ENCODE results near the gene TLR9. TPM values are rescaled to one million over a fixed set of nuclear protein-coding genes. Genes with fewer than 3 reads are reported as not detected.

The TLR9 gene
- total RNA-seq, 1 experiment from 2014 or later = not detected

DNA sequence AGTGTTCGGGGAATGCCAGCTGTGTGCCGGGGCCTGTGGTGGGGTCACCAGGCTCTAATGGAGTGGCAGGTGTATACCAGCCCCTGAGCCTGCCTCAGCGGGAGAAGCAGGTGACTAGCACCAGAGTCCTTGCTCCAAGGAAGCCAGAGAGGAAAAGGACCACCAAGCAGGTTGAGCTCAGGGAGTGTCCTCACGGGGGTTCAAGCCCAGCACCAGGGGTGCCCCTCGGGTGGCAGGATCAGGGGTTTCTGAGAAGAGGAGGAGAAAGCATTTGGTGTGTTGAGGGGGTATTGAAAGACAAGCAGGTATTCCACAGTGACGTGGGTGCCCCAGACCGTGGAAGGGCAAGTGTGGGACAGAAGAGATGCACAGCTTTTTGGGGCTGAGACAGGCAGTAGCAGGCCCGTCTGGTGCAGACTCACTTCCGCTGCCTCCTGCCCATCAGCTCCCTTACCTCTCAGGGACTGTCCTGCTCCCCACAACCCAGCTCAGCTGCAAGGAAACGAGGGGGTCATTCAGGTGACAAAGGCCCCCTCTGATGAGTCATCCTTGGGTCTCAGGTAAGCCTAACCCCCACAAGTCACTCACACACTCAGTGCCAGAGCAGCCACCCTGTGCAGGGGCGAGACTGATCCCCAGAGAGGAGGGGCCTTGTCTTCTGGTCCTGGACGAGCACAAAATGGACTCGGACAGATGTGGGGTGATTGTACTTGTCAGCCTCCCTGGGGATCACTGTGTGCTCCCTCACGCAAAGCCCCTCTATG, 49.8 kb downstream of the TLR9 start:
- H4K20me1 ChIP-seq (ENCODE audit: low read length) = no peaks in the 10 kb centered on the region
- no peaks in the 10 kb centered on the region for H3K27me3 ChIP-seq (ENCODE audit: low read length)
- H3K27ac ChIP-seq (ENCODE audit: low read length) = peak overlapping the region; percentile 25; the same call in 1 of the 2 replicates
- no peak overlapping the region for H3K4me2 ChIP-seq (ENCODE audit: low read length)
- no peak overlapping the region for H2AFZ ChIP-seq (ENCODE audit: low read length)
- ChIA-PET CTCF (no interaction called here), POLR2A (ENCODE audit: unreplicated experiment) (no interaction called here)
- DNase-seq (no peak), ATAC-seq (no peak)
- TF ChIP-seq, protein P1, sequence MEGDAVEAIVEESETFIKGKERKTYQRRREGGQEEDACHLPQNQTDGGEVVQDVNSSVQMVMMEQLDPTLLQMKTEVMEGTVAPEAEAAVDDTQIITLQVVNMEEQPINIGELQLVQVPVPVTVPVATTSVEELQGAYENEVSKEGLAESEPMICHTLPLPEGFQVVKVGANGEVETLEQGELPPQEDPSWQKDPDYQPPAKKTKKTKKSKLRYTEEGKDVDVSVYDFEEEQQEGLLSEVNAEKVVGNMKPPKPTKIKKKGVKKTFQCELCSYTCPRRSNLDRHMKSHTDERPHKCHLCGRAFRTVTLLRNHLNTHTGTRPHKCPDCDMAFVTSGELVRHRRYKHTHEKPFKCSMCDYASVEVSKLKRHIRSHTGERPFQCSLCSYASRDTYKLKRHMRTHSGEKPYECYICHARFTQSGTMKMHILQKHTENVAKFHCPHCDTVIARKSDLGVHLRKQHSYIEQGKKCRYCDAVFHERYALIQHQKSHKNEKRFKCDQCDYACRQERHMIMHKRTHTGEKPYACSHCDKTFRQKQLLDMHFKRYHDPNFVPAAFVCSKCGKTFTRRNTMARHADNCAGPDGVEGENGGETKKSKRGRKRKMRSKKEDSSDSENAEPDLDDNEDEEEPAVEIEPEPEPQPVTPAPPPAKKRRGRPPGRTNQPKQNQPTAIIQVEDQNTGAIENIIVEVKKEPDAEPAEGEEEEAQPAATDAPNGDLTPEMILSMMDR (conservative IDR thresholded peaks at IDR 0.05; ENCODE audit: low read depth, low read length) = no peak
- no peak for TF ChIP-seq EZH2phosphoT487 (IDR thresholded peaks at IDR 0.05; ENCODE audit: borderline replicate concordance, low read length)
- no peak for TF ChIP-seq EZH2 (IDR thresholded peaks at IDR 0.05; ENCODE audit: low read length, unreplicated experiment)
- no peaks in the 10 kb centered on the region for H3F3A ChIP-seq (ENCODE audit: low read length, unreplicated experiment)
- H3K36me3 ChIP-seq (ENCODE audit: low read depth, low read length) = no peaks in the 10 kb centered on the region
- BruUV-seq (replicated peaks) = no TSS peak
- no peaks in the 10 kb centered on the region for H3K9me3 ChIP-seq (ENCODE audit: low read length)
- intact Hi-C loops (cut with micrococcal nuclease) = no loop called here
- no peak overlapping the region for H3K9ac ChIP-seq (ENCODE audit: low read length)
- no peak overlapping the region for H3K4me3 ChIP-seq (ENCODE audit: low read length)
- no peaks in the 10 kb centered on the region for H3K79me2 ChIP-seq (ENCODE audit: low read length)
- no peaks in the 10 kb centered on the region for H3K9me2 ChIP-seq (replicated peaks; ENCODE audit: low read length)
- H3K4me1 ChIP-seq (ENCODE audit: insufficient read depth, low read length) = peaks cover 16% of the 10 kb centered on the region

DNA sequence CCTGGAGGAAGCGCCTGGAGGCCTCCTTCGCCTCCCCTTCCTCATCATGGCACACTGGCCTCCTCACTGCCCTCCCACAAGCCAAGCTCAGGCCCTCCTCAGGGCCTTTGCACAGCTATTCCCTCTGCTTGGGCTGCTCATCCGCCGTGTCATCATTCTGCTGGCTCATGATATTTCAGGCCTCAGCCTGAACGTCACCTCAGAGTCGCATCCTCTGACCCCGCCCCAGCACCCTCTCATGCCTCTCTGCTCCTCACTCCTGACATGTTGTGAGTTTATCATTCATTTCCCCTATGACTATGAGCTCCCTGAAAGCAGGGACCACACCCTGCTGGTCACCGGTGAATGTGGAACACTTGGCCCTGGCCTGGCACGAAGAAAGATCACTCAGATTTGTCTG, 50.5 kb downstream of the TLR9 start:
- no peaks in the 10 kb centered on the region for H3K9me3 ChIP-seq (ENCODE audit: low read length)
- no peak overlapping the region for H3K4me3 ChIP-seq (ENCODE audit: low read length)
- ATAC-seq (peak; percentile 44), DNase-seq (peak; percentile 43)
- no peak for TF ChIP-seq EZH2phosphoT487 (IDR thresholded peaks at IDR 0.05; ENCODE audit: borderline replicate concordance, low read length)
- TF ChIP-seq, protein P1 (conservative IDR thresholded peaks at IDR 0.05; ENCODE audit: low read depth, low read length) = no peak
- TF ChIP-seq EZH2 (IDR thresholded peaks at IDR 0.05; ENCODE audit: low read length, unreplicated experiment) = no peak
- H3K79me2 ChIP-seq (ENCODE audit: low read length) = no peaks in the 10 kb centered on the region
- no peaks in the 10 kb centered on the region for H3K27me3 ChIP-seq (ENCODE audit: low read length)
- no peaks in the 10 kb centered on the region for H3F3A ChIP-seq (ENCODE audit: low read length, unreplicated experiment)
- intact Hi-C loops (cut with micrococcal nuclease) = no loop called here
- H3K27ac ChIP-seq (ENCODE audit: low read length) = peak overlapping the region; percentile 32; the same call in 1 of the 2 replicates
- H3K4me1 ChIP-seq (ENCODE audit: insufficient read depth, low read length) = peaks cover 16% of the 10 kb centered on the region
- no peak overlapping the region for H3K9ac ChIP-seq (ENCODE audit: low read length)
- no TSS peak for BruUV-seq (replicated peaks)
- no peak overlapping the region for H2AFZ ChIP-seq (ENCODE audit: low read length)
- H3K36me3 ChIP-seq (ENCODE audit: low read depth, low read length) = no peaks in the 10 kb centered on the region
- H3K4me2 ChIP-seq (ENCODE audit: low read length) = no peak overlapping the region
- no peaks in the 10 kb centered on the region for H4K20me1 ChIP-seq (ENCODE audit: low read length)
- H3K9me2 ChIP-seq (replicated peaks; ENCODE audit: low read length) = no peaks in the 10 kb centered on the region
- CTCF ChIA-PET = no interaction called here
- POLR2A ChIA-PET (ENCODE audit: unreplicated experiment) = interaction anchor here (0.6 to 0.7 kb wide), 2 partner anchors 10 to 119 kb away, joined by 3 to 4 read pairs; no protein-coding TSS in a partner anchor

DNA sequence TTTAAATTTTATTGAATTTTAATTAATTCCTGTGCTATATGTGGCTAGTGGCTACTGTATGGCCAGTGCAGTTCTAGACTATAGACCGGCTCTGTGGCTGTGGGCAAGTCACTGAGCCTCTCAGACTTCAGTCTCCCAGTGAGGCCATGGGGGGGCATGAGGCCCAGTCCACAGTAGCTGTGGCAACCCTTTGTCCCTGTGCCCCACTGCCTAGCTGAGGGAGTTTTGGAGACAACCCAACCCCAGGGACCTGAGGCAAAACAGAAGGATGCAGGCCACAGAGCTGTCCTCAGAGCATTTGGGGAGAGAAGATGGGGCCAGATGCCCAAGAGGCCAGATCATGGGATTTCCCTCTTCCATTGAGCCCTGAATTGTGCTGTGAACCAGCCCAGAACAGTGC, 52.3 kb downstream of the TLR9 start:
- Histone ChIP-seq H3K9ac (ENCODE audit: low read length) (no peak overlapping the region), H3K79me2 (ENCODE audit: low read length) (no peaks in the 10 kb centered on the region), H3K27ac (ENCODE audit: low read length) (no peak overlapping the region), H3K4me2 (ENCODE audit: low read length) (no peak overlapping the region), H3K27me3 (ENCODE audit: low read length) (no peaks in the 10 kb centered on the region), H4K20me1 (ENCODE audit: low read length) (no peaks in the 10 kb centered on the region), H3K9me2 (replicated peaks; ENCODE audit: low read length) (no peaks in the 10 kb centered on the region), H3K9me3 (ENCODE audit: low read length) (no peaks in the 10 kb centered on the region), H3F3A (ENCODE audit: low read length, unreplicated experiment) (no peaks in the 10 kb centered on the region), H3K4me1 (ENCODE audit: insufficient read depth, low read length) (peaks cover 16% of the 10 kb centered on the region), H3K4me3 (ENCODE audit: low read length) (no peak overlapping the region), H3K36me3 (ENCODE audit: low read depth, low read length) (no peaks in the 10 kb centered on the region), H2AFZ (ENCODE audit: low read length) (no peak overlapping the region)
- ATAC-seq (no peak), DNase-seq (no peak)
- CTCF ChIA-PET = no interaction called here
- intact Hi-C loops (cut with micrococcal nuclease) = no loop called here
- no TSS peak for BruUV-seq (replicated peaks)
- TF ChIP-seq EZH2phosphoT487 (IDR thresholded peaks at IDR 0.05; ENCODE audit: borderline replicate concordance, low read length) (no peak), EZH2 (IDR thresholded peaks at IDR 0.05; ENCODE audit: low read length, unreplicated experiment) (no peak)
- TF ChIP-seq, protein P1 (conservative IDR thresholded peaks at IDR 0.05; ENCODE audit: low read depth, low read length) = no peak
- POLR2A ChIA-PET (ENCODE audit: unreplicated experiment) = no interaction called here
